Retinal pigment epithelial cell (primary cell): ENCODE results near the gene ZFYVE28.

ENCODE experiments used
- DNase-seq: peaks from one replicate; pipeline ENCODE4 v3.0.0-alpha.2; 2010; ENCODE audit warnings: low read depth
- H3K4me3 ChIP-seq: 2 replicates; pipeline ENCODE4 v1.5.1; 2011; ENCODE audit warnings: mild to moderate bottlenecking, low read length, control low read depth, moderate library complexity
- TF ChIP-seq, protein P1 (sequence below): conservative IDR thresholded peaks from 2 replicates; pipeline ENCODE4 v1.5.1; 2011; ENCODE audit warnings: low read depth, low read length, control low read depth, inconsistent platforms

Gene ZFYVE28

DNA sequence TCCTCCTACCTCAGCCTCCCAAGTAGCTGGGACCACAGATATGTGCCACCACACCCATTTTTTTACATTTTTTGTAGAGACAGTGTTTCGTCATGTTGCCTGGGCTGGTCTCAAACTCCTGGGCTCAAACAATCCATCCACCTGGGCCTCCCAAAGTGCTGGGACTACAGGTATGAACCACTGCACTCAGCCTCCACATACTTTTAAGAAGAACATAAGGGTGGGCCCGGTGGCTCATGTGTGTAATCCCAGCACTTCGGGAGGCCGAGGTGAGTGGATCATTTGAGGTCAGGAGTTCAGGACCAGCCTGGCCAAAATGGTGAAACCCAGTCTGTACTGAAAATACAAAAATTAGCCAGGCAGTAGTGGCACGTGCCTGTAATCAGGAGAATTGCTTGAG, 105.1 kb downstream of the ZFYVE28 start:
- no peak for DNase-seq
- no peak overlapping the region for H3K4me3 ChIP-seq
- TF ChIP-seq, protein P1, sequence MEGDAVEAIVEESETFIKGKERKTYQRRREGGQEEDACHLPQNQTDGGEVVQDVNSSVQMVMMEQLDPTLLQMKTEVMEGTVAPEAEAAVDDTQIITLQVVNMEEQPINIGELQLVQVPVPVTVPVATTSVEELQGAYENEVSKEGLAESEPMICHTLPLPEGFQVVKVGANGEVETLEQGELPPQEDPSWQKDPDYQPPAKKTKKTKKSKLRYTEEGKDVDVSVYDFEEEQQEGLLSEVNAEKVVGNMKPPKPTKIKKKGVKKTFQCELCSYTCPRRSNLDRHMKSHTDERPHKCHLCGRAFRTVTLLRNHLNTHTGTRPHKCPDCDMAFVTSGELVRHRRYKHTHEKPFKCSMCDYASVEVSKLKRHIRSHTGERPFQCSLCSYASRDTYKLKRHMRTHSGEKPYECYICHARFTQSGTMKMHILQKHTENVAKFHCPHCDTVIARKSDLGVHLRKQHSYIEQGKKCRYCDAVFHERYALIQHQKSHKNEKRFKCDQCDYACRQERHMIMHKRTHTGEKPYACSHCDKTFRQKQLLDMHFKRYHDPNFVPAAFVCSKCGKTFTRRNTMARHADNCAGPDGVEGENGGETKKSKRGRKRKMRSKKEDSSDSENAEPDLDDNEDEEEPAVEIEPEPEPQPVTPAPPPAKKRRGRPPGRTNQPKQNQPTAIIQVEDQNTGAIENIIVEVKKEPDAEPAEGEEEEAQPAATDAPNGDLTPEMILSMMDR: no peak

DNA sequence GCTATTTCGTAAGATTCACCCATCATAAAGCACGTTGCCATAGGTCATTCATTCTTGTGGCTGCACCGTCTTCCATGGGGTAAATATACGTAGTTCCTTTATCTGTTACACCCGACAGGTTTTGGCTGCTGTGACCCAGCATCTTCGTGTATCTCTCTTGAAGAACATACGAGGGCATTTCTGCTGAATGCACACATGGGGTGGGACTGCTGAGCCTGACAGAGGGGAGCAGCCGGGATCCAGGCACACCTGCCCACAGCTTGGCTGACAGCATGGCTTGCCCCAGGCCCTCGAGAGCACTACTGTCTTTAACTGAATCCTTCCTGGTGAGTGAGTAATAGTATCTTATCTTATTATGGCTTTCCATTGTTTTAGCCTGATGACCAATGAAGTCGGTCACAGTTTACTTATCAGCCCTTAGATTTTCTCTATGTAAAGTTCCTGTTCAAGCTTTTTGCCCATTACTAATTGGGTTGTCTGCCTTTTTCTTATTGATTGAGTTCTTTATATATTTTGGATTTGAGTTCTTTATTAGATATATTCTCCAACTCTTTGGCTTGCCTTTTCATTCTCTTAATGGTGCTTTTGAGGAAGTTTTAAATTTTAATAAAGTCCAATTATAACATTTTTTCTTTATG, 111.6 kb downstream of the ZFYVE28 start:
- no peak overlapping the region for H3K4me3 ChIP-seq
- DNase-seq: no peak
- TF ChIP-seq, protein P1: no peak

DNA sequence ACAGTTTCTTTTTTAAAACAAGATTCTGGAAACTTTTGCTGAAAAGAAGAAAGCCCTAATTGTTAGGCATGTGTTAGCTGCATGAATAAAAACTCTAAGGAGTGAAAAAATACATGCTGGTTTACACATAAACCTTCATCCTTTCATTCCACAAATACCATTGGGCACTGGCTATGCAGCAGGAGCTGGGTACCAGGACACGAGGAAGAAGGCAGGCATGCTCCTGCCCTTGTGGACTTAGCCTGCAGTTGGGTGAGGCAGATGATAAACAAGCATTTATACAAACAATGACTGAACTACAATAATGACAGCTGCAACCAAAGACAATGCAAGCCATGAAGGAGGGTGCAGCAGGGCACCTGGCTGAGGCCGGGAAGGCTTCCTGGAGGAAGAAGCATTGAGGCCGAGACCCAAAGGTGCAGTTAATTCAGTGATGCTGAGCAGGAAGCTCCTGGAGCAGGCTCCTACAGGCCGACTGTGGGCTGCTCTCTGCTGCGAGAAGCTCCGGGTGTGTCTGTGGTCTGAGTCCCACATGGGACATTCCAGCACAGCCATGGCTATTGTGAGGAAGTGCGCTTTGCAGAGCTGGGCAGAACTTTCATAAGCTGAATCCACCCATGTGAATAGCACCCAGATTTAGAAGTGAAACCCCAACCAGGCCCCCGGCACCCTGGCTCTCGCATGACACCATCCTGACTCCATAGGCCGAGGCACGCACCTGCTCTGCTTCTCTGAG, 112.5 kb downstream of the ZFYVE28 start:
- no peak for DNase-seq
- no peak overlapping the region for H3K4me3 ChIP-seq
- TF ChIP-seq, protein P1: no peak

DNA sequence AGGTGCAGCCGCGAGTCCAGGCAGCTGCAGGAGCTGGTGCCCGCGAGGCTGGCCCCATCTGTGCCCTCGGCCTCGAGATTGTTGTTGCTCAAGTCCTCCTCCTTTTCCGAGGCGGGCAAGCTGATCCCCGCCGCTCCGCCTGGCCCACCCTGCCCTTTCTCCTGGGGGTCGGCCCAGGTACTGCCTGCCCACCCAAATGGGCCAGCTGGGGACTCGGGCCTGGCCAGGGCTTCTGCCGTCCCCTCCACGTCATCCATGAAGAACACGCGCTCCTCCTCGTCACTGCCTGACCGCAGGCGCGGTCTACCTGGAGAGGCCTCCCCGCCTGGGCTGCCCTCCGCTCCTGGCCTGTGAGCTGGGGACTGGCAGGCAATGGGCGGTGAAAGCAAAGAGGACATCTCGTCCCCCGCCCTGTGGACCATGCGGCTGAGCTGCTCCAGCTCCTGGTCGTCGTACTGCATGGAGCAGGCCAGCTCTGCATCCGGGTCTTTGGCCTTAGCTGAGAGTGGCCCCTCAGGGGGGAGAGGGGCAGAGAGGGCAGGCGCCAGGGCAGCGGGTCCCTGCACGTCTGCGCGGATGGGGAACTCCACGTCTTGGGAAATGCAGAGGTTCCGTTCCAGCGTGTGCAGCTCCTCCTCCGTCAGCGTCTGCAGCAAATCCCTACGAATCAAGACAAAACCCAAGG, 113.4 kb downstream of the ZFYVE28 start:
- TF ChIP-seq, protein P1: no peak
- no peak for DNase-seq
- H3K4me3 ChIP-seq: no peak overlapping the region

DNA sequence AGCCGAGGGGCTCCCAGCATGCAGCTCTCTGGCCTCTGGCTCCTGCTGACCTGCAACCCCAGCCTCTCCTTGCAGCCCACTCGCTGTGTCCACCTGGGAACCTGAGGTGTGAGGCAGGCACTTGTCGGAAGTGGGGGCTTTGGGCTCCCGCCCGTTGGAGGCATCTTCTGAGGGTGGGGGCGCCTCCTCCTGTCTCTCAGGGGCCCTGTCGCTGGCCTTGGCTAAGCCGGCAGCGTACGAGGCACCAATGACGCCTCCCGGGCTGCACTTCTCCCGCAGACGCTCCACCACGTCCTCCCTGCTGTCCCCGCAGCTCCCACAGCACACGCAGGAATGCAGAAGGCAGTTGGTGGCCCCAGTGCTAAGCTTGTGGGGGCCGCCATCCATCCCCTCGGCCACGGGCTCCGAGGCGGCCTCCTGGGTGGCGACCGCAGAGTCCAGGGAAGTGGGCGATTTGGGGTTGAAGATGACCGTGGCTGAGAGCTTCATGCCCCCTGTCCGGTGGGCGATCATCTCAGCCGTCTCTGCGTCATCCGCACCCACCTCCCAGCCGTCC, 114.0 kb downstream of the ZFYVE28 start:
- H3K4me3 ChIP-seq: no peak overlapping the region
- no peak for DNase-seq
- TF ChIP-seq, protein P1: no peak

DNA sequence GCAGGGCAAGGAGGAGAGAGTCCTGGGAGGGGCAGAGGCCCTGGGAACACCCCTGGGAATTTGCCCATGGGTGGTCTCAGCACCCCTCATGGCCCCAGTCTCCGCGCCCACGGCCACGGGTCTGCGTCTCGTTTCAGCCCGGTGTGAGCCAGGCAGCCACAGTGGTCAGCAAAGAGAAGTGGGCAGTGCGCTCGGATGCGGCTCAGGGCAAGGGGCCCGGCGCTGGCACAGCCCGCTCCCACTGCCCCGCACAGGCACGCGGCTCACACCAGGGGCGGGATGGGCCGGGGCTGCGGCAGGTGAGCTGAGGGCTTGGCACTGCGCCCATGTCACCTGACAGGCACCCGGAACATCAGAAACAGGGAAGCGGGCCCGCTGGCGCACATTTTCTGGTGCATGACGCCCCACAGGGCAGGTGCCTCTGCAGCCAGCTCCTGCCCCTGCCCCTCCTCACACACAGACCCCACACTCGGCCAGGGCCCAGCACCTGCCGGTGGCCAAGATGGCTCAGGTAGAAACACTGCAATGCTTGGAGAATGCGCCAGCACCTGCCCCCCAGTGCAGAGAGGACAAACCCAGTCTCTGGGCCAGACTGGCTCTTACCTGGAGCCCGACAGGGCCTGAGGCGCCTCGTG, 114.6 kb downstream of the ZFYVE28 start:
- no peak overlapping the region for H3K4me3 ChIP-seq
- DNase-seq: no peak
- TF ChIP-seq, protein P1: no peak
